WTC11 (cell line): ENCODE measurements around the gene TMTC2. TPM values are rescaled to one million over a fixed set of nuclear protein-coding genes. Genes with fewer than 3 reads are reported as not detected.

Source experiments
- ATAC-seq: fragments of 200-7000 bp; cut with Tn5 transposase; 2 replicates; pipeline ENCODE4 v1.10.0; 2021; ENCODE audit warnings: mild to moderate bottlenecking, moderate library complexity
- CTCF ChIA-PET: fragments of 300-600 bp; sonication (Branson Sonifier 250); formaldehyde crosslinking; loops from one replicate; lab custom pipeline; 2021; ENCODE audit warnings: antibody characterized with exemption; lab: Charles Lee
- POLR2A ChIA-PET: fragments of 350-600 bp; sonication (Branson Sonifier 250); formaldehyde crosslinking; loops from one replicate; lab custom pipeline; 2021; ENCODE audit warnings: antibody characterized with exemption; lab: Charles Lee
- DNase-seq: peaks from one replicate; pipeline ENCODE4 v3.0.0; 2021; ENCODE audit warnings: low spot score
- H3K27ac Mint-ChIP-seq: 2 replicates; pipeline ENCODE4 v1.8.0; 2021; ENCODE audit warnings: mixed read lengths
- H3K27me3 Mint-ChIP-seq: 2 replicates; pipeline ENCODE4 v1.8.0; 2021; ENCODE audit warnings: low read depth, mild to moderate bottlenecking, moderate library complexity, mixed read lengths
- H3K36me3 Mint-ChIP-seq: 2 replicates; pipeline ENCODE4 v1.8.0; 2021; ENCODE audit warnings: mixed read lengths
- H3K4me1 Mint-ChIP-seq: 2 replicates; pipeline ENCODE4 v1.8.0; 2022; ENCODE audit warnings: mixed read lengths
- H3K4me3 Mint-ChIP-seq: 2 replicates; pipeline ENCODE4 v1.8.0; 2021; ENCODE audit warnings: mild to moderate bottlenecking, moderate library complexity, mixed read lengths
- H3K9me3 Mint-ChIP-seq: 2 replicates; pipeline ENCODE4 v1.8.0; 2021; ENCODE audit warnings: mixed read lengths
- ARID4B ChIP-seq: sonication (generic); formaldehyde crosslinking; IDR thresholded peaks from 2 replicates; pipeline ENCODE4 v1.8.0; 2023; ENCODE audit warnings: missing genetic modification reagents, mild to moderate bottlenecking, borderline replicate concordance
- ATF3 ChIP-seq: sonication (generic); formaldehyde crosslinking; conservative IDR thresholded peaks from 2 replicates; pipeline ENCODE4 v1.8.1; 2022; ENCODE audit warnings: mild to moderate bottlenecking, missing genetic modification reagents
- ATF6 ChIP-seq: sonication (generic); formaldehyde crosslinking; IDR thresholded peaks from 2 replicates; pipeline ENCODE4 v1.8.1; 2023; ENCODE audit warnings: mild to moderate bottlenecking, missing genetic modification reagents
- CREB1 ChIP-seq: sonication (generic); formaldehyde crosslinking; IDR thresholded peaks from 2 replicates; pipeline ENCODE4 v1.8.0; 2023; ENCODE audit warnings: mild to moderate bottlenecking, missing genetic modification reagents
- E2F1 ChIP-seq: sonication (generic); formaldehyde crosslinking; IDR thresholded peaks from 2 replicates; pipeline ENCODE4 v1.8.0; 2022; ENCODE audit warnings: mild to moderate bottlenecking, missing genetic modification reagents
- ERG ChIP-seq: fragments of 250-450 bp; sonication (Bioruptor Pico); IDR thresholded peaks from 2 replicates; pipeline ENCODE4 v1.8.0; 2021; ENCODE audit warnings: mild to moderate bottlenecking
- FOXK1 ChIP-seq: sonication (generic); formaldehyde crosslinking; IDR thresholded peaks from 2 replicates; pipeline ENCODE4 v1.8.0; 2022; ENCODE audit warnings: mild to moderate bottlenecking, moderate library complexity, missing genetic modification reagents
- HMGA2 ChIP-seq: fragments of 250-450 bp; sonication (Bioruptor Pico); IDR thresholded peaks from 2 replicates; pipeline ENCODE4 v1.4.0; 2021; ENCODE audit warnings: mild to moderate bottlenecking, moderate library complexity
- IRF2 ChIP-seq: sonication (generic); formaldehyde crosslinking; IDR thresholded peaks from 2 replicates; pipeline ENCODE4 v1.8.0; 2022; ENCODE audit warnings: low read depth, missing genetic modification reagents, borderline replicate concordance
- KAT7 ChIP-seq: sonication (generic); formaldehyde crosslinking; IDR thresholded peaks from 2 replicates; pipeline ENCODE4 v1.8.1; 2023; ENCODE audit warnings: missing genetic modification reagents, mild to moderate bottlenecking, borderline replicate concordance
- MLX ChIP-seq: sonication (generic); formaldehyde crosslinking; IDR thresholded peaks from 2 replicates; pipeline ENCODE4 v1.8.1; 2023; ENCODE audit warnings: mild to moderate bottlenecking, missing genetic modification reagents, moderate library complexity
- MXD4 ChIP-seq: fragments of 250-450 bp; sonication (Bioruptor Pico); IDR thresholded peaks from 2 replicates; pipeline ENCODE4 v1.8.0; 2021; ENCODE audit warnings: mild to moderate bottlenecking, moderate library complexity, borderline replicate concordance
- NR2C2 ChIP-seq: sonication (generic); formaldehyde crosslinking; IDR thresholded peaks from 2 replicates; pipeline ENCODE4 v1.8.0; 2022; ENCODE audit warnings: mild to moderate bottlenecking, missing genetic modification reagents
- RELA ChIP-seq: sonication (generic); formaldehyde crosslinking; IDR thresholded peaks from 2 replicates; pipeline ENCODE4 v1.8.1; 2022; ENCODE audit warnings: missing genetic modification reagents, mild to moderate bottlenecking, borderline replicate concordance
- TEAD4 ChIP-seq: sonication (generic); formaldehyde crosslinking; IDR thresholded peaks from 2 replicates; pipeline ENCODE4 v1.8.0; 2022; ENCODE audit warnings: mild to moderate bottlenecking, missing genetic modification reagents
- USF2 ChIP-seq: sonication (generic); formaldehyde crosslinking; IDR thresholded peaks from 2 replicates; pipeline ENCODE4 v1.8.1; 2023; ENCODE audit warnings: mild to moderate bottlenecking, missing genetic modification reagents, moderate library complexity
- ZBTB43 ChIP-seq: sonication (generic); formaldehyde crosslinking; IDR thresholded peaks from 2 replicates; pipeline ENCODE4 v1.8.1; 2023; ENCODE audit warnings: mild to moderate bottlenecking, missing genetic modification reagents
- ZNF232 ChIP-seq: sonication (generic); formaldehyde crosslinking; IDR thresholded peaks from 2 replicates; pipeline ENCODE4 v1.8.0; 2022; ENCODE audit warnings: mild to moderate bottlenecking, missing genetic modification reagents
- ZNF263 ChIP-seq: sonication (generic); formaldehyde crosslinking; IDR thresholded peaks from 2 replicates; pipeline ENCODE4 v1.8.1; 2022; ENCODE audit warnings: low read depth, mild to moderate bottlenecking, moderate library complexity, missing genetic modification reagents
- ZNF281 ChIP-seq: sonication (generic); formaldehyde crosslinking; IDR thresholded peaks from 2 replicates; pipeline ENCODE4 v1.8.0; 2023; ENCODE audit warnings: mild to moderate bottlenecking, missing genetic modification reagents
- ZNF423 ChIP-seq: fragments of 250-450 bp; sonication (Bioruptor Pico); IDR thresholded peaks from 2 replicates; pipeline ENCODE4 v2.1.2; 2022; ENCODE audit warnings: mild to moderate bottlenecking, moderate library complexity
- total RNA-seq: library from RNA; stranded (reverse); gene quantifications from 3 replicates; pipeline ENCODE4 v1.2.3, GENCODE V29; 2021

TMTC2 gene
- total RNA-seq, 1 experiment from 2014 or later = 6.4 TPM

GRCh38 chr12:82832096-82832495 lies 145.4 kb downstream of the TMTC2 start:
- Mint-ChIP-seq H3K36me3 (no peaks in the 10 kb centered on the region), H3K27me3 (no peaks in the 10 kb centered on the region)
- no peak for ATAC-seq
- POLR2A ChIA-PET = no interaction called here
- TF ChIP-seq ATF3 (CRISPR knock-in tag) (no peak), ATF6 (CRISPR knock-in tag) (no peak), ERG (CRISPR knock-in tag) (no peak), TEAD4 (CRISPR knock-in tag) (no peak), HMGA2 (CRISPR knock-in tag) (no peak), ZBTB43 (CRISPR knock-in tag) (no peak), NR2C2 (CRISPR knock-in tag) (no peak), KAT7 (CRISPR knock-in tag) (no peak), RELA (no peak), ZNF232 (no peak), IRF2 (CRISPR knock-in tag) (no peak), ZNF281 (CRISPR knock-in tag) (no peak), CREB1 (CRISPR knock-in tag) (no peak), ZNF423 (CRISPR knock-in tag) (no peak)
- TF ChIP-seq, all 79 proteins: peak for 0
- DNase-seq = no peak
- peaks cover 19% of the 10 kb centered on the region for H3K4me1 Mint-ChIP-seq
- CTCF ChIA-PET = interaction anchor here (1.0 kb wide), 1 partner anchor 146 kb away, joined by 3 read pairs; the partner anchor contains the start of gene TMTC2
- no peaks in the 10 kb centered on the region for H3K9me3 Mint-ChIP-seq
- no peak overlapping the region for H3K4me3 Mint-ChIP-seq
- H3K27ac Mint-ChIP-seq = no peak overlapping the region

- H3K27ac Mint-ChIP-seq = no peak overlapping the region
- ChIA-PET CTCF (no interaction called here), POLR2A (no interaction called here)
- H3K9me3 Mint-ChIP-seq = no peaks in the 10 kb centered on the region
- no peak for ATAC-seq
- DNase-seq = no peak
- peaks cover 19% of the 10 kb centered on the region for H3K4me1 Mint-ChIP-seq
- no peak overlapping the region for H3K4me3 Mint-ChIP-seq
- no peaks in the 10 kb centered on the region for H3K36me3 Mint-ChIP-seq
- no peaks in the 10 kb centered on the region for H3K27me3 Mint-ChIP-seq
- TF ChIP-seq USF2 (CRISPR knock-in tag) = no peak
- TF ChIP-seq E2F1 (CRISPR knock-in tag) = no peak
- no peak for TF ChIP-seq ARID4B (CRISPR knock-in tag)
- TF ChIP-seq MLX = no peak
- TF ChIP-seq RELA = no peak
- no peak for TF ChIP-seq ZNF263
- no peak for TF ChIP-seq FOXK1 (CRISPR knock-in tag)
- TF ChIP-seq MXD4 (CRISPR knock-in tag) = no peak
Observed at GRCh38 chr12:82832981-82833380, 146.3 kb downstream of the TMTC2 start.
